ENCODE measurements around the gene NDEL1.

The NDEL1 gene

DNA sequence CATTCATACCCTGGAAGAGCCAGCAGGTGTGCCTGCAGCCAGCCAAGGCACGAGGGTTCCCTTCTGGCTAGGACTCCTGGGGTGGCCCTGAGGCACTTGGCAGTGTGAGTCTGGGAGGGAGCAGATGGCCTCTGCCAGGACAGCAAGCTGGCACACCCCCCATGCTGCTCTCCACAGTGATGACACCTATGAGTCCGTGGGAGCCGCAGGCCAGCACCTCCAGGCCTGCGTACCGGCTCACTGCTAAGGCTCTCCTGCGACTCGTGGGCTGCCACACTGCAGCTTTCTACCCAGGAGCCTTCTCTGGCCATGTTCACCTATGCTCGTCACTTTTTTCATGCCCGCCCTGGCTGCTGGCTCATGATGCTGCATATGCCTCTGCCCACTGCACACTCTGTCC is 68.1 kb downstream of the NDEL1 start:
- no peak for DNase-seq (ENCODE audit: low read depth)

DNA sequence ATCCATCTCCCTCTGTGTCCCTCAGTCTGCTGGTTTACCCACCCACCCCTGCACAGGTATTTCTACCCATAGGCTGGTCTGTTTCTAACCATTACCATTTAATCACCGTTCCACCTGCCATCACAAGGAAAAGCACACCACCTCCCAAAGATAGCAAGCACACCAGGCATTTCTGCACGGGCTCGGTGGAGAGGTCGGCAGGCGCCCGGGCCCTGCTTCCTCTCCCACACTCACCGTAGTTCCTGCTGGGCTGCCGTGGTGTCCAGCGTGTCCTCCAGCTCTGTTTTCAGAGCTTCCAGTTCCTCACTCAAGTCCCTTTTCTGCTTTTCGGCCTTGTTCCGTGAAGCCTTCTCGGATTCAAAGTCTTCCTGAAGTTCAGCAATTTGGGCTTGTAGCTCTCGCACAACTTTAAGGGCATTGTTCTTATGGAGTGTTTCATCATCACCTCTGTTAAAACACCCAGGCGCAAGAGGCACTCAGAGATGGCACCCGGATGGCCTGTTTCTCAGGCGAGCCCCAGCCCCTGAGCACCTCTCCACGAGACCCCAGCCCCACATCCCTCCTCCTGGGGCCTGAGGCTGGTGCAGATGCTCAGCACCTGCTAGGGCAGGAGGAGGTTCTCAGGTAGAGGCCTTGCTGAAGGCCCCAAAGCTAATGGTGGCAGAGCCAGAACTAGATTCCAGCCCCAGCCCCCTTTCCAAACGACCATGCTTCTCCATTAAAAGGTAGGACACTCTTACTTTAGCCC is 69.0 kb downstream of the NDEL1 start:
- no peak for DNase-seq (ENCODE audit: low read depth)

DNA sequence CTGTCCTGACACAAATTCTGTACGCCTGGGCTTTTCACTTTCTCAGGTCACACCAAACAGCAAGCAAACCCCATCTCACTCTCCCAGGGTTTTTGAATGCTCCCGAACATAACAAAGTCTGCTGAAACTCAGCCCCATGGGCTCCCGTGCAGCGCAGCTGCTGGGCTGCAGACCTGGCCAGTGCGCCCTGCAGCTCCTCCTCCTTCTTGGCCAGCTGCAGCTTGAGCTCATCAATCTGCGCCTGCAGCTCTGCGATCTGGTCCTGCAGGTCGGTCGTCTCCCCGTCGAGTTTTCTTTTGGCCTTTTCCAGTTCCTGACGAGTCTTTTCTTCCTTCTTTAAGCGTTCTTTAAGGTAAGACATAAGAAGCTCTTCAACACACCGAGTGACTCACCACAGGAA is 70.5 kb downstream of the NDEL1 start:
- DNase-seq (ENCODE audit: low read depth): no peak

DNA sequence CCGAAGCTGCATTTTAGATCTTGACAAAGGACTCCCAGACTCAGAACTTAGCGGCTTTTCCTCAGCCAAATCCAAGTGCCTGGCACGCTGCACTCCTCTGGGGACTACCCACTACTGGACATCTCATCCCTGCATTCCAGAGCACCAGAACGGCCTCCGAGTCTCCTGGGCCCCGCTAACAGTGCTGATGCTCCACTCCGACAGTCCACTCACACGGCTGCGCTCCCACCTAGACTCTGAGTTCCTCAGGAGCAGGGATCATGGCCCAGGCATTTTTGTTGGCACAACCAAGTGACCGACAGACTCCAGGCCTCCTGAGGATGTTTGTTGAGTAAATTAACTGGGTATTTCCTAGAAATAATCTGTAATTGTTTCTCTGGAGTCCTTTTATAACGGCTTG is 79.1 kb downstream of the NDEL1 start:
- no peak for DNase-seq (ENCODE audit: low read depth)
